ENCODE results near the gene LCE1F.

Gene LCE1F

GRCh38 chr1:152776361-152776760 lies 1.4 kb downstream of the LCE1F start:
- DNase-seq (ENCODE audit: low read depth) = no peak

GRCh38 chr1:152777510-152778137 lies 2.7 kb downstream of the LCE1F start:
- DNase-seq (ENCODE audit: low read depth) = no peak

DNA sequence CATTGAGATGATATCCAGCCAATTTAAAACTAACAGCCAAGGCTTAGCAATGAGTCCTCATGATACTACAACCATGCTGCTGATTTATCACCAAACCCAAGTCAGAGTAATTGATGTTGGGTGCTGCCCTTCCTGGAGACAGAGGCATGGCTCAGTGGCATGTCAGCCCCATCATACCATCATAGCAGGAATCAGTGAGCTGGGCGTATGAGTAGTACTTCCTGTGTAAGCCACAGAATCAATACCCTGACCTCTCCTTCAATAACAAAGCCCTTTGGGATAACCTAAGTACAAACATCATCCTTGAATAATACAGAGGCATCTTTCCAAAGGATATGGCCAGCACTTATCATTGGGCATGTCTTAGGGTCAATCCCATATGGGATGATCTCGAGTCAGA lies 8.2 kb downstream of the LCE1F start:
- no peak for DNase-seq (ENCODE audit: low read depth)

GRCh38 chr1:152786077-152786476 lies 11.1 kb downstream of the LCE1F start, which contains the start of gene LCE1E:
Gene LCE1E (plus strand): TSS chr1:152786257. CDS start chr1:152787300, 1,043 bp downstream.
- DNase-seq (ENCODE audit: low read depth) = no peak

GRCh38 chr1:152795686-152796085 lies 20.7 kb downstream of the LCE1F start:
- no peak for DNase-seq (ENCODE audit: low read depth)

DNA sequence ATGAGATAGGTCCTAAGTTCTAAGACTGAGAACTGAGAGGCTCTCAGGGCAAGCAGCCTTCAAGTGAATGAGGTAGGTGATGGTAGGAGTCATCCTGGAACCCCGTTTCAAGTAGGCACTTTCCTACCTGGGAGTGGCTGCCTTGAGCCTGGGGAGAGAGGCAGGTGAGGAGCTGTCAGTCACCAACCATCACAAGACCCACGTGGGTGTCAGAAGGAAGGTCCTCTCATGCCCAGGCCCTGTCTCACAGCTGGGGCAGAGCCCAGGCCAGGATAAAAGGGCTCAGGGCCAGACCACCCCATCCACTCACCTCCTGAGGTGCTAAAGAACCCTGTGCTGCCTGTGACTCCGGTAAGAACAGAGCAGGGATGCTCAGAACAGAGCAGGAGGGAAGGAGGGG lies 21.5 kb downstream of the LCE1F start, which contains the start of gene LCE1D:
Gene LCE1D (plus strand): TSS at position 301 of the 400 bp plus-strand sequence. CDS start 1,074 bp downstream, outside the sequence.
- DNase-seq (ENCODE audit: low read depth) = no peak

DNA sequence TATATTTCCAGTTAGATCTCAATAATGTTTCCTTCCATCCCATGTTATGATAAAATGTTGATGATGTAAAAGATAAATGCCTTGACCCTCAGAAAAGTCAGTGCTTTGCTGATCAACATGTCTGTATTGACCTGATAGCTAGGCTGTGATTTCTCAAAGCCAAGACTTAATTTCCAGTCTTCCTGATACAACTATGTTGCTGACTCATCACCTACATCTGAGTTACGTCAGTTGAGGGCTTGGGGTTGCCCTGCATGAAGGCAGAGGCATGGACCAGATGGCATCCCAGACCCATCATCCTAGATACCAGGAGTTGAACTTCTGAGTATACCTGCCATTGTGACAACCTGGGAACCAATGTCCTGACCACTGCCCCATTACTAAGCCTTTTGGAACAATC lies 26.4 kb downstream of the LCE1F start:
- DNase-seq (ENCODE audit: low read depth) = no peak

GRCh38 chr1:152806576-152806975 lies 31.6 kb downstream of the LCE1F start, which contains the start of gene LCE1C:
Gene LCE1C (minus strand): TSS chr1:152806651. CDS start chr1:152805478, 1,173 bp downstream.
- no peak for DNase-seq (ENCODE audit: low read depth)

DNA sequence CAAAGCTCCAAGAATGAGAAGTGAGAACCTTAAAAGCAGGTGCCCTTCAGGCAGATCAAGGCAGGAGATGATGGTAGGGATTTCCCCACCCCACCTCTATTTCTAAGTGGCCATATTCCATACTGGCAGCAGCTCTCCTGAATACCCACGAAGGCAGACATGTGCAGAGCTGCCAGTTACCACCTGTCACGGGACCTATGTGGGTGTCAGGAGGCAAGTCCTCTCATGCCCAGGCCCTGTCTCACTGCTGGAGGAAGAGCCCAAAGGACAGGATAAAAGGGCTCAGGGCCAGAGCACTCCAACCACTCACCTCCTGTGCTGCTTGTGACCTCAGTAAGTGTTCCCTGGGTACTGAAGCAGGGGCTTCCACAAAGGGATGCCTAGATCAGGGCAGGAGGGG lies 36.1 kb downstream of the LCE1F start:
- no peak for DNase-seq (ENCODE audit: low read depth)

GRCh38 chr1:152811671-152812070 lies 36.7 kb downstream of the LCE1F start, which contains the start of gene LCE1B:
Gene LCE1B (plus strand): TSS chr1:152811971. CDS start chr1:152812447, 476 bp downstream.
- DNase-seq (ENCODE audit: low read depth) = no peak

DNA sequence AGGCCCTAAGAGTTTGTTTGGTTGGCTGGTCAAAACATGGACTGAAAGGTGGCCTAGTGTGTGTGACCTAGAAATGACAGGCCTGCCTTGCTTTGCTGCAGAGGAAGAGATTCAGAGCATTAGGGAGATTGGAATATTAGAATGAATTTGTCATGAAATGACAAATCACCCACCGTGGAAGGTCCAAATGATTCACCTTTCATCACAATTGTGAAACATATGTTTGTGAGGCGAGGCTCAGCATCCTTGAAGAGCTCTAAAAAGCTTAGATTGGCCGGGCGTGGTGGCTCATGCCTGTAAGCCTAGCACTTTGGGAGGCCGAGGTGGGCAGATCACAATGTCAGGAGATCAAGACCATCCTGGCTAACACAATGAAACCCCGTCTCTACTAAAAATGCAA lies 42.4 kb downstream of the LCE1F start:
- DNase-seq (ENCODE audit: low read depth) = no peak

DNA sequence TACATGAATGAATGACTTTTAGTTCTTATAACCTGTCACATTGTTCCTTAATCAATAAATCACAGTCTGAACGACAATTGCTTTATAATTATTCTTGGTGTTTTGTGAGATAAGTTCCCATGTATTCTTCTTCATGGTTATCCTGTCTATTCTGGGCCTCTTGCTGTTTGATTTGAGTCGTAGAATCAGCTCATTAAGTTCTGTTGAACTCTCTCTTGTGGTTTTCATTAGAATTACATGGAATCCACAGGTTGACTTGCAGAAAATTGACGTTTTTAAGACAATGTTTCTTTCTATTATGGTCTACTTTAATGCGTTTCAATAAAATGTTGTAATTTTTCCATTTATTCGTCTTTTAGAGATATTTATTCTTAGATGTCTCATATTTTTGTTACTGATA lies 48.4 kb downstream of the LCE1F start:
- no peak for DNase-seq (ENCODE audit: low read depth)

GRCh38 chr1:152824964-152825363 lies 50.0 kb downstream of the LCE1F start:
- no peak for DNase-seq (ENCODE audit: low read depth)
